ENCODE data around the gene ADIPOR2. TPM values are rescaled to one million over a fixed set of nuclear protein-coding genes. Genes with fewer than 3 reads are reported as not detected.

ADIPOR2 gene
- total RNA-seq, 1 donor from 2014 or later: 35.7 TPM

DNA sequence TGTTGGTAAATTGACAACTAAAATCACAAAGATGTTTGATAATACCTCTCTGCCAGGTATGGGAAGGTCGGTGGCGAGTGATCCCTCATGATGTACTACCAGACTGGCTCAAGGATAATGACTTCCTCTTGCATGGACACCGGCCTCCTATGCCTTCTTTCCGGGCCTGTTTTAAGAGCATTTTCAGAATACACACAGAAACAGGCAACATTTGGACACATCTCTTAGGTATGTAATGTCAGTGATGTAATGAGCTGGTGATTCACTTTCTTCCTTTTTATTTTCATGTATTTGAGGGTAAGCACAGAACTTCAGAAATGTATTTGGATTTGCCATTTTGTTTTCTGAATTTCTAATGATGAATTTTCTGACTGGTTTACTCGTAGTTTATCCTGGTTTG is 86.9 kb downstream of the ADIPOR2 start:
- no peak for DNase-seq

DNA sequence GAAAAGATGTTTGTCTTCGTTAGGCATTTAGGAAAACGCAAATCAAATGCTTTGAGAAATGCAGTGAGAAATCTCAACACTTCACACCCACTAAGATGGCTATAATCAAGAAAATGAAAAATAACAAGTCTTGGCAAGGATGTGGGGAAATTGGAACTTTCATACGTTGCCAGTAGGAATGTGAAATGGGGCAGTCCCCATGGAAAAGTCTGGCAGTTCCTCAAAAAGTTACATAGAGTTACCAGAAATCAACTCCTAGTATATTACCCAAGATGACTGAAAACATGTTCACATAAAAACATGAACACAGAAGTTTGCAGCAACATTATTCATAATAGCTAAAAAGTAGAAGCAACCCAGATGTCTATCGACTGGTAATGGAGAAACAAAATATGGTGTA is 88.0 kb downstream of the ADIPOR2 start:
- no peak for DNase-seq

DNA sequence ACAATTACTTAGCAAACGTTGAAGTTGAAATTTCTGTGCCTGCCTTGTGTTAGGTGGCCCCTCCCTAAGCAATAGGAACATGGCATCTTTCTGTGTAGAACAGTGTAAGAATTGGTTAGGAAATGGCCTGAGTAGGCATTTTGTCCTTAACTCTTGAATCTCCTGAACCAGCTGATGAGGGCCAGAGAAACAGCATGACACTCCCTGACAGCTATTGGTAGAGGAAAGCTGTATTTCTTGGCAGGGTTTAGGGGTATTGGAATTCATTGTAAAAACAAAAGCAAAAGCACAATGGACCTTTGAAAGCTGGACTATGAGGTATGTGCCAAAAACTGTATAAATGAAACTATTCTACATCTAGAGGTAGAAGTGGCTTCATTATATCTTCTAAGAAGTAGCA is 88.9 kb downstream of the ADIPOR2 start:
- DNase-seq: no peak

DNA sequence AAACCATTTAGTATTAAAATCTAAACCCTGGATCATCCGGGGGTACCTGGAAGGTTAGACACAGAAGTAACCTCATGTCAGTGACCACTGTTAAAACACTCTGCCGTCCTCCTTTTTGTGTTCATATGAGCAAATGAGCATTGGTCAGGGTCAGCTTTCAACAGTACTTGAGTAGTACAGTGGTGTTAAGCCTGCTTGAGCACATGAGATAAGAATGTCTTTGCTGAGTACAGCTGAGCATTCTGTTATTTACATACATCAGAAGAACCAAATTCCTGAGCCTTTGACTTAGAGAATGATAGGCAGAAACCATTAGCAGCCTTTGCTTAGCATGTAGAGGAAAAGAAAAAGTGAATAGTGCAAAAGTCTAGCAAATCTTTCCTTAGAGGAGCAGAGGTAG is 90.9 kb downstream of the ADIPOR2 start:
- DNase-seq: no peak

DNA sequence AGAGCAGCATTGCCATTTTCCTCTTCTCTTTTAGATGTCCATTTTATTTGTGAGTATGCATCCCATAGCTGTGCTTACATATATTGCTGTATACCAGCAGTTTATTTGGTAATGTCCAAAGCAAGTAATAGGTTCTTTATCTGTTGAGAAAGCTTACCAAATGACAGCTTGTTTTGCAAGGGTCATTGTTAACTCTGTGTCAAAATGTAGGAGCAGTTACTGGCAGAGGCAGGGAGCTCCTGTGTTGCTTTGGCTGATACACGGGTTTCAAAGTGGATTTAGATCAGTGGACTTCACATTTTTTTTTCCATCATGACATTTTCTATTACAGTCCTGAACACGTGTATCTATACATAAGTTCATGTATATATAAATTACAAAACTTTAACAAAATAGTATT is 91.3 kb downstream of the ADIPOR2 start:
- DNase-seq: no peak

DNA sequence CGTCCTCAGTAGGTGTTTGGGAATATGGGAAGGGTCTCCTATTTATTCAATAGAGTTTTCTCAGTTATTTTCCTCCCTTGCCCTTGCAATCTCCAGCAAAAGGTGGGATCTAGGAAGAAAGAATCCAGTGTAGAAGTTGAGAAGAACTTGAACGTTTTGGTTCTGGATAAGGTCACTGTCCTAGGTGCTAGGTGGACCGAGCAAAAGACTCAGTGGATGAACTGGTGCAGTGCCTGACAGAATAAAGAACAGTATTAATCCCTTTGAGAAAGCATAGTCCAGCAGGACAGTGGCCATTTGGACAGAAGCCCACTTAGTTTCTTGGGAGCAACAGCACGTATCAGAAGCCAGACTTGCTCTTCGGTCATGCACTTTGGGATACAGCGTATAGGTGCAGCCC is 96.8 kb downstream of the ADIPOR2 start:
- DNase-seq: no peak

DNA sequence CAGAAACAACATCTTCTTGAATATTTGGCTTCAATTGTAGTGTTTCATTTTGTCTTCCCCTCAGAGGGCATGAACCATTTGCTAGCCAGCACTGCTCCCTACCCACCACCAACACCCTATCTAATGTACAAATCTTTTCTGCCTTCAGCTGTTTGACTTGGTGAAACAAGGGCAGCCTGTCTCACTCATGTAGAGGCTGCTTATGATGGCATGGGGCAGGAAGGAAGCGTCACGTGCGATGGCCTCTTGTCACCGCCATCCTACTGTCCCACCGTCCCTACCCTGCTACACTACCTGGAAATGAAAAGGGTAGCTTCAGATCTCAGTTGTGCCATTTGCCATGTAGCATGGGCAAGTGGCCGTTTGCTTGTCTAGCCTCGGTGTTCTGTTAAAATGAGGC is 99.6 kb downstream of the ADIPOR2 start:
- no peak for DNase-seq

DNA sequence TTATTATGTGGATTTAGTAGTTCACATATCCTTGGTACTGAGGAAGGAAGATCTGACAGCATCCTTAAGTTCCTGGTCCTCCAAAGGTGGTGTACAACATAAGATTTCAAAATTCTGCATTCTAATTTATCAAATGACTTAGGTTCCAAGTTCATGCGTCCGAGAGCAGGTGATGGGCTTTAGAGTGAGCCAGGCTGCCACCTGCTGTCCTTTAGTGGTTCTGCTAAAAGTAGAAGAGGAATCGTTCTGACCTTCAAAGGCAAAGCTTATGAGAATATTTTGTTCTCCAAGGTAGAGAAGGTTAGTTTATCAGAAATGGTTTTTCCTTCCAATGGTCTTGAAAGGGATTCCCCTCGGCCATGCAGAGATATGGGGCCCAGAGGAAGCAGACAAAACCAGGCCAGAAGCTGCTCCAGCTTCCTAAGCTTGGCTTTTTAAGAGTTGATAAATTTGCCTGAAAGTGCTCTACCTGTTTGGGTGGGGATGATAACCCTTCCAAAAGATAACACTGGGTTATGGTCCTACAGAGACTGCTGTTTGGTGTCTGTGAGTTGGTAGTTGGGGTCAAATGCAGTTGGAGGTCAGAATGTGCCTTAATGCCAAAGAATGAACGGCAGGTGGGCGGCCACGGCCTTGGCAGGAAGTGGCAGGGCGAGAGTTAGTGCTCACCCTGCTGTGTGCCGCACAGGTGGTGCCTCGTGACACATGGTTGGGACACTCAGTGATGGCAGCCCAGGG is 100.4 kb downstream of the ADIPOR2 start:
- peak; percentile 35 for DNase-seq

DNA sequence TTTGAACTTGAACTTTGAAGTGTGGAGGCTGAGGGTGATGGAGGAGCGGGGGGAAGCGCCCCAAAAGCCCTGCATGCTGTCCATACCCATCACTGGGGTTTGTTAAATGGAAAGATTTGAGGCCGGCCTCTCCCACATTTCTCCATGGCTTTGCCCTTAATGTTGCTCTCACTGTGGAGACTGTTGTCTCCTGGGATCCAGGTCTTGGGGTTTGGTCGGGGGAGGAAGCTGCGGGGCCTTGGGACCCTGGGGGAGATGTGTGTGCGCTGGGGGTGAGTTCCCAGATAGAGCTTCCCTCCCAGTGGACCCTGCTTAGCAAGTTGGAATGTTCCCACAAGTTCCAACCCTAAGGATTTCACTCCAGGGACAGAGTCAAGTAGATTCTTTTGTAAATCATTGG is 101.5 kb downstream of the ADIPOR2 start:
- DNase-seq: no peak

DNA sequence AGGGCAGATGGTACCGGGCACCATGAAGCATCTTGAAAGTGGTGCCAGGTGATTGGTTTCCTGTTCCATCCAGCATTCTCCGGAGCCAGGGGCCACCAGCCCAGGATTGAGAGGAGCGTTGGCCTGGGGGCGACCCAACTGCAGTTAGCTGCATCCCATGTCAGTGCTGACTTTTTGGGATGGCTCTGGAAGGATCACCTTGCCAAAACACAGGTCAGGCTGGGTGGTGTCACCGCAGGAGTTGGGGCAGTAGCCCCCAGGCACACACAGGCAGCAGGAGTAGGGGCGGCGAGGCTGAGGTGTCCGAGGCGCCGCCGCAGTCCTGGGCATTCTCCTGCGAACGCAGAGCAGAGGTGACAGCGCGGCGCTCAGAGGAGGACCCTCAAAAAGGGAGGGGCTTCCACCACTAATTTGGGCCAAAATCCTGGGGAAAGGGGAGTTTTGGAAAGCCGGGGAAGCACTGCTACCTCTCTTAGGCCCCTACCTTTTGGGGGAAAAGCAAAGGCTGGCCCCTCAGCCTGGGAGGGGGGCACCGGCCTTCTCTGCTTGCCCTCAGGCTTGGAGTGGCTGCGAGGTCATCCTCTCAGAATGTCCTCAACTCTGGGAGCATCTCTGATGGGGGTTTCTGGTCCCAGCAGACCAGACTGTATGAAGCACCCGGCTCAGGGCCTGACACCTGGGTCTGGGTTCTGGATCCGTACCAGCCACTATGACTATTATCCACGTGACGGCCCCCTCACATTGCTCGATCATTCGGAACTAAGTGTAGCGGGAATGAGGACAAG is 102.7 kb downstream of the ADIPOR2 start:
- no peak for DNase-seq

DNA sequence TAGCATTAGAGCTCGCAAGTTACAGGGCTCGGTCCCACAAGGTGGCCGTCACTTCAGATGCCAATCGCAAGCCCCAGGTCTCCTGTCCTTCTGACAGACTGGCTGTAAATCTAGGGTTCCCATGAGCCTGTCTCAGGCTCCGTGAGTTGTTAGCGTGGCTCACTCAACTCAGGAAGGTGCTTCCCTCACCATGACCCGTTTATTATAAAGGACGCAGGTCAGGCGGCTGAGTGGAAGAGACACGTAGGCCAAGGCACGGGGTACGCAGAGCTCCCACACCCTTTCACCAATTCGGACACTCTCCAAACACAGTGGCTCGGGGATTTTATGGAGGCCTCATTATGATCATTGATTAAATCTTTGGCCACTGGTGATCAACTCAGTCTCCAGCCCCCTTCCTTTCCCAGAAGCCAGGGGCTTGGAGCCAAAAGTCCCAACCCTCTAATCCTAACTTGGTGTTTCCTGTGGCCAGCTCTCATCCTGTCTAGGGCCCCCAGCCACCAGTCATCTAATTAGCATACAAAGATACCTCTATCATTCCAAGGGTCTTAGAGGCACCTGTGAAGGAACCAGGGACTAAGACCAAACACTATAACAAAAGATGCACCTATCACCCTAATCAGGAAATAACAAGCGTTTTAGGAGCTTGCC is 103.7 kb downstream of the ADIPOR2 start:
- DNase-seq: no peak

DNA sequence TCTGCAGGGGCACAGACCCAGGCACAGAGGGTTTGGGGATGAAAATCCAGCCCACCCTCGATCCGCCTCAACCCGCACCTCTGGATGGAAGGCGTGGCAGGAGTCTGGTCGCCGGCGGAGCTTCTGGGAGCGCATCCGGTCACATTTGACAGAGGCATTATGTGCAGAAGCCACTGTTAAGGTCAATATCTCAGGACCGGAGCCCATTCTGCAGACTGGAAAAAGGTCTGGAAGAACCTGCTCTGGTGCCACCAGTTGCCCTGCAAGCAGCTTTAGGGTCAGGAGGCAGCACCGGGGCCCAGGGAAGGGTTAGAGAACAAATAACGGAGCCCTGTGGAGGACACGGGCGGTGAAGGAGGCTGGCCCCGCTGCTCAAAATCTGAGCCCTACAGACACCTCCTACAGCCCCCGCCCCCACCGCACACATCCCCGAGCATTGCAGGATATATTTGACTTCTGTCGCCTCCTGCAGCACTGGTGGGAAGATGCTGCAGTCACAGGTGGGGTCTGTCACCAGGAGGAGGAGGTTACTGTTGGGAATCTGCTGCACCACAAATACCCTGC is 104.4 kb downstream of the ADIPOR2 start:
- no peak for DNase-seq

DNA sequence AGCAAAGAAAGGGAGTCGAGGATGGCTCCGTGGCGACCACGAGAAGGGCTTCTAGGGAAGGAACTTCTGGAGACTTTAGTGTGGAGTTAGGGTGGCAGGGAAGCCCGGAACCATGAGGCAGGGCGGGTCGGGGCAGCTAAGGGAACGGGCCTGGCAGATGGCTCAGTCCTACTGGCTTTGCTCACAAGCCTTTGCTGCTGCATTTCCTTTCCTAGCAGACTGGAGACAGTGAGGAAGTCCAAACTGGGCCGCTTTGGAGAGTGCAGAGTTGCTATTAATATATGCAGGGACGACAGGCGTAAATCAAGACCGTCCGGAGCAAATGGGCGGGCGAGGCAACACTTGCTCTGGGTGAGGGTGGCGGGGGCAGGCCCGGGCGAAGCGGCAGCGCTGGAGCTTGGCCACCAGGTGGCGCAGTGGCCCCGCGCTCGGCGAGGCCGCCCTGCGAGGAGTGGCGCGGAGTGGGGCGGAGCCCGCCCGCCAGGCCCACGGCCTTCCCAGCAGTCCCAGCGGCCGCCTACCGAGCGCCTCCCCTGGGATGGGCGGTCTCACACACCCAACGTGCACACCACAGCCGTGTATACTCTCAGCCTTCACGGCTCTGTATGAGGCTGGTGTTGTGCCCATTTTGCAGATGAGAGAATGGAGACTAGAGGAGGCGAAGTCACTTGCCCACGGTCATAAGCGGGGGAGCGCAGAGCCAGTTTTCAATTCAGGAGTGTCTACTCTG is 105.1 kb downstream of the ADIPOR2 start:
- DNase-seq: peak; percentile 82

DNA sequence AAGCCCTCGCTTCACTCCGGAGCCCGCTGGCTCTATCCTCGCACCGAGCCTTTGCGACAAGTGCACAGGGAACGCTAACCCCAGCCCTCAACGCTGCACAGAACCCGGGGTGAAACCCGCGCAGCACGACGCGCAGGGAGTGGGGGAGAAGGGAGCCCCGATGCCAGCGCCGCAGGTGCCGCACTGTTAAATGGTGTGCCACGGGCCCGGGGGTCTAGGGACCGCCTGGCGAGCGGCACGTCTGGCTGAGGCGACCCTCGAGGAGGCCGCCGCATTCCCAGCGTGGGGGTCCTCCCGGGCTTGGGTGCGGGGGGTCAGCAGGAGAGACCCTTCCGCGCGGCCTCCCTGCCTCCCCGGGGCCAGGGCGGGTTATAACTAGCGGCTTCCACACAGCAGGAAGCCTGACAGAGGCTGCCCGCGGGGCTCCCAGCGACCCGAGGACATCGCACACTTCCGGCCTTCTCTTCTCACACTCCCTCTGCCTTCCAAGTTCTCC is 105.7 kb downstream of the ADIPOR2 start:
- no peak for DNase-seq

DNA sequence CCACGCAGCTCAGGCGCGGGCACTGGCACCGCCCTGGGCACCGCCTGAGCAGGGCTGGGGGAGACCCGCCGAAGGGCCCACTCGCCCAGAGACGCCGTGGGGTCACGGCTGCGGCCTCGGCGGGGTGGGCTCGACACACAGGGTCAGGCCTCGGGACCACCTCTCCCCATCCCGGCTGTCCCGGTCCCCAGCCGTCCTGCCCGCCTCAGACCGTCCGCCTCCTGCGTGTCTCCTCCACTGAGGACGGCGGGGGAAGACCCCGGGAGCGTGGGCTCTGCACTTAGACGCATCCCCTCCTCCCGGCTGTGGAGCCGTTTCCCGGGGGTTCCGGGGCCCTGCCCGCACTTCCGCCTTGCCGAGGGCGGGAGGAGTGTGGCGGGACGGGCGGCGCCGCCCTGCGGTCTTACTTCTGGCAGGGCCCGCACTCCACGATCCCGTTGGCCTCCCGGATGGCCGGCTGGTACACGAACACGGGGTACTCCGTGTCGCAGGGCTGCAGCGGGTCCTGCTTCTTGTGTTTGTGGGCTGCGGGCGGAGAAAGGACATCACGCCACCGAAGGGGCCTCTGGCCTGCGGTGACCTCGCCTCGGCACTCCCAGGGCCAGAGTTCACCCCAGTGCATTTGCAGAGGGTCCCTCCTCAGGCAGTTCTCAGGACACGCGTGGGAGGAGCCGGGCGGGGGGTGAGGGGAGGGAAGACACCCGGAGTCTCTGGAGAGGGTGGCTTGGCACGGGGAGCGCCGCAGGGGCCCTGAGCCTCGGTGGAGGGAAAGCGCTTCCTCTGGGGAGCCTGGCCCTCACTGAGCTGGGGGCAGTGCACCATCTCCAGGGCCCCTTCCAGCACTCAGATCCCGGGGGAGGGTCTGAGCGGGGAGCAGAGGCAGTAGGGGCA is 106.4 kb downstream of the ADIPOR2 start:
- no peak for DNase-seq

DNA sequence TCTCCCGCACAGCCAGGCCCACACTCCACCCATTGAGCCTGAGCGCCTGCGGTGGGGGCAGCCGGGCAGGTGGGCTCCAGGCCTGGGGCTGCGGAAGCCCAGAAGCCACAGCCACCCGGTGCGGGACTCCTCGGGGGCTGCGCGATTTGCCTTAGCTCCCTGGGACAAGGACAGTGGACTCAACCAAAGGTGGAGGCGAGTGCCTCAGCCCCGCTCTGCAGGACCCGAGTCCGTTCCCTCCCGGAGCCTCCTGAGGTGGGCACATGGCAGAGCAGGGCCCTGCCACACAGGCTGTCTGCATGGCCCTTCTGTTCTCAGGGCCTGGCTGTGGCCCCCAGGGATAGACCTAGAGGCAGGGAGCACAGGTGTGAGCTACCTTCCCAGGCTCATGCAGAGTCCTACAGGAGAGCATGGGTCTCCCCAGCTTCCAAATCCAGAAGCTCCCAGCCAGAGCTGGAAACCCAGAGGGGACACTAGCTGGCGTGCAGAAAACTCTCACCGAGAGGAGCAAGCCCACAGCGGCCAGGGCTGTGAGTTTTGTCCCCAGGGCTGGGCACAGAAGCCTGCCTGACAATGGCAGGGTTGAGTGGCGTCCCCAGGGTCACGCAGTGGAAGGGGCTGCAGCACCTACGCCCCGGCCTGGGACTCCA is 107.2 kb downstream of the ADIPOR2 start:
- DNase-seq: no peak

DNA sequence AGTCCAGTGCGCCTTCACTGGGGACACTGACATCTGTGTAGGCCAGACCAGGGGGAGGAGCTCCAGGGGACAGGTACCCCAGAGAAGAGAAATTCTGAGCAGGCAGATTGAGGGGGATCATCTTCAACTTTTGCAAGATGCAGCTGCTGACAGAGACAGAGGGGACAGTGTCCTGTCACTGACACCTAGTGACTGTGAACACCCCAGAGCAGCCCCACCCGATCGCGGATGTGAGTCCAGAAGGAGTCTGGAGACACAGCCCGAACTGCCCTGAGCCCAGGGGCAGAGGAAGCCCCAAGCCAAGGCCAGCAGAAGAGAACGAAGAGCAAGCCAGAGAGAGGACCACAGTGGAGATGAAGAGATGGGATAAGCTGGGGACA is 107.8 kb downstream of the ADIPOR2 start:
- no peak for DNase-seq

DNA sequence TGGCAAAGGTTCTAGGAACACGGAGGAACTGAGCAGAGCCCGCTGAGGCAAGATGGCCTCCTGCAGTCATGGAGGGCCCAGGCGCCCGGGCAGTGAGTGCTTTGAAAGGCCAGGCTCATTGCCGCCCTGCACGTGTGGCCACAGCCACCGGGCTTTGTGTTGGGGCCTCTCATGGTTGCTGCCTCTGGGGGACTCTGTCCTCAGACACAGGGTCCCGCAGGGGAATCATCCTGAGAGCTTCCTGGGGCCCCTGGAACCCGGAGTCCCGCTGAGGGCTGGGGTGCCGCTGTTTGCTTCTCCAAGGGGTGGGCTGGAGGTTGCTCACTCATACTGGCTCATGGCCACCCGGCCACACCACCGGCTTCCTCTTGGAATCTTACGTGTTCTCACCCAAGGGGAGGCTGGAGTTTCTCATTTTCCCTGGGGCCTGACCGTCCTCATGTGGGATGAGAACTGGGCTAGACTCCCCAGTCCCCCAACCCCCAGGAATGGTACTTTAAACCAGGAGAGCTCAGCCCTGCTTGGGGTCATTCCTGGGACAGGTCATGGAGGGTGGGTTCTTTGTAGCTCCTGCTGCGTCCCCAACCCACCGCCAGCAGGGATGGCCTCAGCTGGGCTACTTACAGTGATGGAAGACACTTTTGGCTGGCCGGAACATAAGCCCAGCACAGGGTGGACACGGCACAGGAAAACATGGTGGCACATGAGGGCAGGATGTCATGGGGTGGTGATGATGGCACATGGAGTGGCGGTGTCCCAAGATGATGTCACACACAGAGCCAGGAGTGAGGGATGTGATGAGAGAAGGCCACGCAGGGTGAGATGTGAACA is 108.4 kb downstream of the ADIPOR2 start:
- no peak for DNase-seq

DNA sequence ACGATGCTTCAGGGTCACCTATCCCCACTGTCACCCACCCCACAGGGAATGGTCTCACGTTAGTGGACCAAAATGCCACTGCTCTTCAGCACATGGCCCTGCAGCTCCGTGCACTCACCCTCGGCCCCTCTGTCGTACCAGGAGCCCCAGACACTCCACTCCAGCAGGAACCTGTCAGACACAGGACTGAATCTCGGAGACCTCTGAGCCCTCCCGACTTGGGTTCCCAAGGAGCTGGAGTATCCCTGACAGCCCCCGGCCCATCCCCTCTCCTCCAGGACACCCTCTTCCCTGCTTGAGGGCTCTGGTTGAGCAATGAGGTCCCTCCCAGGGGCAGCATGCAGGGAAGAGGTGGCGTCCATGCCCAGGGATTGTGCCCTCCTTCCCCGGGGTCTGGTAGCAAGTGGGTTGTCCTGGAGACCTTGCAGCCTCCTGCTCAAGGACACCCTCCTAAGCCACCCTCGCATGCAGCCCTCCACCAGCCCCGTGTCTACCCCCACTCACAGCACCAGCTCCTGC is 109.1 kb downstream of the ADIPOR2 start:
- no peak for DNase-seq

Measured in occipital lobe (tissue), 2 donors.